ENCODE results near the gene PRKCH. TPM values are rescaled to one million over a fixed set of nuclear protein-coding genes. Genes with fewer than 3 reads are reported as not detected.

PRKCH gene
- total RNA-seq, 1 experiment from 2014 or later = 18.3 TPM

DNA sequence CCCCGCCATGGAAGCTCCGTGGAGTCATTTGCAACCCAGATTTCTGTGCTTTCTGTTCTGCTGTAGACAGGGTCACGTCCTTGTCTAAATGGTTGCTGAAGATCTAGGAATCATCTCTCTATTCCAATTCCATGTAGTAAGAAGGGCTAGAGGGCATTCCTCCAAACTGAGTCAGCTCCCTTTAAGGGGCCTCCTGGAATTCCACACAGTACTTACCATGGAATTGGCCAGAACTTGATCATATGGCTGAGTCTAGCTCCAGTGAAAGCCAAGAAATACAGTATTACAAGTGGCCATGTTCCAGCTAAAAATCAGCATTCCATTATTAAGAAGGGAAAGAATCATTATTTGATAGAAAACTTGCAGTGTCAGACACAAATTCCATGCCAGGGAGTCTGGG lies 171.9 kb downstream of the PRKCH start:
- intact Hi-C loops (cut with micrococcal nuclease; ENCODE audit: unreplicated experiment) = loop anchor here (2.0 kb wide), 1 partner anchor 44 kb away; no protein-coding TSS in a partner anchor
- Mint-ChIP-seq H3K9me3 (ENCODE audit: unreplicated experiment) (no peaks in the 10 kb centered on the region), H3K4me1 (ENCODE audit: low read depth, unreplicated experiment) (peaks cover 6% of the 10 kb centered on the region), H3K4me3 (ENCODE audit: unreplicated experiment) (no peak overlapping the region), H3K36me3 (ENCODE audit: insufficient read depth, unreplicated experiment) (no peaks in the 10 kb centered on the region), H3K27ac (ENCODE audit: unreplicated experiment) (no peak overlapping the region), H3K27me3 (ENCODE audit: insufficient read depth, unreplicated experiment) (no peaks in the 10 kb centered on the region)
- ChIA-PET POLR2A (no interaction called here), CTCF (no interaction called here)
- Histone ChIP-seq H3K36me3 (ENCODE audit: control insufficient read depth, insufficient read depth, low read length) (no peaks in the 10 kb centered on the region), H3K4me1 (peaks cover 47% of the 10 kb centered on the region), H3K9me3 (no peaks in the 10 kb centered on the region), H3K4me3 (ENCODE audit: low read depth, low read length) (no peak overlapping the region), H3K27me3 (replicated peaks; ENCODE audit: control insufficient read depth, insufficient read depth, low read length) (no peaks in the 10 kb centered on the region)
- BruUV-seq (replicated peaks) = no TSS peak
- TF ChIP-seq, protein P1, sequence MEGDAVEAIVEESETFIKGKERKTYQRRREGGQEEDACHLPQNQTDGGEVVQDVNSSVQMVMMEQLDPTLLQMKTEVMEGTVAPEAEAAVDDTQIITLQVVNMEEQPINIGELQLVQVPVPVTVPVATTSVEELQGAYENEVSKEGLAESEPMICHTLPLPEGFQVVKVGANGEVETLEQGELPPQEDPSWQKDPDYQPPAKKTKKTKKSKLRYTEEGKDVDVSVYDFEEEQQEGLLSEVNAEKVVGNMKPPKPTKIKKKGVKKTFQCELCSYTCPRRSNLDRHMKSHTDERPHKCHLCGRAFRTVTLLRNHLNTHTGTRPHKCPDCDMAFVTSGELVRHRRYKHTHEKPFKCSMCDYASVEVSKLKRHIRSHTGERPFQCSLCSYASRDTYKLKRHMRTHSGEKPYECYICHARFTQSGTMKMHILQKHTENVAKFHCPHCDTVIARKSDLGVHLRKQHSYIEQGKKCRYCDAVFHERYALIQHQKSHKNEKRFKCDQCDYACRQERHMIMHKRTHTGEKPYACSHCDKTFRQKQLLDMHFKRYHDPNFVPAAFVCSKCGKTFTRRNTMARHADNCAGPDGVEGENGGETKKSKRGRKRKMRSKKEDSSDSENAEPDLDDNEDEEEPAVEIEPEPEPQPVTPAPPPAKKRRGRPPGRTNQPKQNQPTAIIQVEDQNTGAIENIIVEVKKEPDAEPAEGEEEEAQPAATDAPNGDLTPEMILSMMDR (IDR thresholded peaks at IDR 0.05; ENCODE audit: insufficient read depth in 1 of 2, low read depth in 1 of 2, low read length in 1 of 2, severe bottlenecking in 1 of 2, unreplicated experiment in 1 of 2) = no peak
- peak in 1 of 2 experiments; percentile 12 for DNase-seq

DNA sequence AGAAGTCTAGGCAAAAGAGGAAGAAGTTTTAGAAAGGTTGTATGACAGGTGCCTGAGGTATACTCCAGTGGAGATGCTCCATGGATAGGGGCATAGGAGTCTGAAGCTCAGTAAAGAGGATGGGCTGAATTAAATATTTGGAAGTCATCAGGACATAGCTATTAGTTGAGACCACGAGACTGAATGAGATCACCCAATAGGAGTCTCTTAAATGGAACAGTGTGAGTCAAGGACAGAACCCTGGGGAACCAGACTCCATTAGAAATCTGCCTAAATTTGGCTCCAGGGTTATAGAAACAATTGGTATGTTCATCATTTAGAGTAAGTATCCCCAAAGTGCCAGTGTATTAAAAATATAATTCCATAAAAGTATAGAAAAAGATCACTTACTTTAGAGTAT lies 172.6 kb downstream of the PRKCH start:
- H3K4me1 ChIP-seq = peaks cover 40% of the 10 kb centered on the region
- CTCF ChIA-PET = no interaction called here

DNA sequence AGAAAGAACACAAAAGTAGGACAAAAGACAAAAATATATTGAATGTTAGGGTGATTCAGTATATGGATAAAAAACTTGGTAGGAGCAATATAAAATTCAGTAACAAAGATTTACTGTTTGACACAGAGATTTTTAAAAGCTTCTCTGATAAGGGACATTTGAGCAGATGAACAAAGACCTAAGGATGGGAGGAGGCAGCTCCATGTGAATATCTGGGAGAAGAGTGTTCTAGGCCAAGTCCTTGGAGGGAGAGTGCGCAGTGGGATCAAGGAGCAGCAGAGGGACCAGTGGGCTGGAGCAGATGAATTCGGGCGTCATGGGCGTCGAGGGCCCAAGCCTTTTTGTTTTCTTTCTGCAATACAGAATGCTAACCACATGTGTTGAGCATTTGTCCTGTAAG lies 174.4 kb downstream of the PRKCH start:
- Mint-ChIP-seq H3K27me3 (ENCODE audit: insufficient read depth, unreplicated experiment) (no peaks in the 10 kb centered on the region), H3K27ac (ENCODE audit: unreplicated experiment) (no peak overlapping the region), H3K4me3 (ENCODE audit: unreplicated experiment) (no peak overlapping the region), H3K4me1 (ENCODE audit: low read depth, unreplicated experiment) (peaks cover 6% of the 10 kb centered on the region), H3K9me3 (ENCODE audit: unreplicated experiment) (no peaks in the 10 kb centered on the region), H3K36me3 (ENCODE audit: insufficient read depth, unreplicated experiment) (no peaks in the 10 kb centered on the region)
- Histone ChIP-seq H3K4me1 (peaks cover 32% of the 10 kb centered on the region), H3K36me3 (ENCODE audit: control insufficient read depth, insufficient read depth, low read length) (no peaks in the 10 kb centered on the region), H3K27me3 (replicated peaks; ENCODE audit: control insufficient read depth, insufficient read depth, low read length) (no peaks in the 10 kb centered on the region), H3K4me3 (ENCODE audit: low read depth, low read length) (no peak overlapping the region), H3K9me3 (no peaks in the 10 kb centered on the region)
- POLR2A ChIA-PET = no interaction called here
- no TSS peak for BruUV-seq (replicated peaks)
- intact Hi-C loops (cut with micrococcal nuclease; ENCODE audit: unreplicated experiment) = no loop called here
- CTCF ChIA-PET = no interaction called here
- DNase-seq = no peak
- TF ChIP-seq, protein P1 (IDR thresholded peaks at IDR 0.05; ENCODE audit: insufficient read depth in 1 of 2, low read depth in 1 of 2, low read length in 1 of 2, severe bottlenecking in 1 of 2, unreplicated experiment in 1 of 2) = no peak

More for the DNA sequence above, 172.6 kb downstream of the PRKCH start:
- intact Hi-C loops (cut with micrococcal nuclease; ENCODE audit: unreplicated experiment) = no loop called here
- H3K4me1 Mint-ChIP-seq (ENCODE audit: low read depth, unreplicated experiment) = peaks cover 6% of the 10 kb centered on the region
- Histone ChIP-seq H3K4me3 (ENCODE audit: low read depth, low read length) (no peak overlapping the region), H3K9me3 (no peaks in the 10 kb centered on the region), H3K36me3 (ENCODE audit: control insufficient read depth, insufficient read depth, low read length) (no peaks in the 10 kb centered on the region), H3K27me3 (replicated peaks; ENCODE audit: control insufficient read depth, insufficient read depth, low read length) (no peaks in the 10 kb centered on the region)
- H3K27me3 Mint-ChIP-seq (ENCODE audit: insufficient read depth, unreplicated experiment) = no peaks in the 10 kb centered on the region
- no TSS peak for BruUV-seq (replicated peaks)
- POLR2A ChIA-PET = no interaction called here
- no peak overlapping the region for H3K27ac Mint-ChIP-seq (ENCODE audit: unreplicated experiment)
- H3K36me3 Mint-ChIP-seq (ENCODE audit: insufficient read depth, unreplicated experiment) = no peaks in the 10 kb centered on the region
- H3K4me3 Mint-ChIP-seq (ENCODE audit: unreplicated experiment) = no peak overlapping the region
- no peaks in the 10 kb centered on the region for H3K9me3 Mint-ChIP-seq (ENCODE audit: unreplicated experiment)
- TF ChIP-seq, protein P1 (IDR thresholded peaks at IDR 0.05; ENCODE audit: insufficient read depth in 1 of 2, low read depth in 1 of 2, low read length in 1 of 2, severe bottlenecking in 1 of 2, unreplicated experiment in 1 of 2) = no peak
- no peak for DNase-seq
